Kidney (tissue), 14 donors: ENCODE data around the gene CTNNBL1. TPM values are rescaled to one million over a fixed set of nuclear protein-coding genes. Genes with fewer than 3 reads are reported as not detected.

Experiments used
- DNase-seq, 5 donors: peaks; one replicate each; pipeline ENCODE4 v3.0.0-alpha.2; 2013 to 2020
- FAIRE-seq: peaks from 2 replicates; lab custom pipeline; 2012; peaks lifted over from hg19 to GRCh38; lab: Jason Lieb, UNC
- H3K27ac ChIP-seq, 2 donors: one replicate each; pipeline ENCODE4 v1.7.0; 2013; ENCODE audit warnings: low read depth in 2 of 2, low read length in 2 of 2, inconsistent platforms in 1 of 2
- H3K27me3 ChIP-seq: one replicate; pipeline ENCODE4 v1.7.1; 2013; ENCODE audit warnings: low read length, inconsistent platforms; ENCODE audit not compliant: control insufficient read depth, insufficient read depth
- H3K36me3 ChIP-seq, 3 donors: one replicate each; pipeline versions ENCODE4 v1.7.0 to v1.7.1; 2013; ENCODE audit warnings: low read length in 3 of 3, control low read depth in 1 of 3, inconsistent platforms in 1 of 3; ENCODE audit not compliant: insufficient read depth in 3 of 3, control insufficient read depth in 2 of 3
- H3K4me1 ChIP-seq, 3 donors: one replicate each; pipeline versions ENCODE4 v1.7.0 to v1.7.1; 2013; ENCODE audit warnings: low read length in 3 of 3, inconsistent platforms in 1 of 3, low read depth in 1 of 3; ENCODE audit not compliant: control insufficient read depth in 2 of 3, insufficient read depth in 2 of 3
- H3K4me3 ChIP-seq, 3 donors: one replicate each; pipeline versions ENCODE4 v1.7.0 to v1.8.1; 2013; ENCODE audit warnings: low read length in 3 of 3, control low read depth in 1 of 3, inconsistent platforms in 1 of 3
- H3K9ac ChIP-seq, 3 donors: one replicate each; pipeline versions ENCODE4 v1.7.0 to v1.7.1; 2013; ENCODE audit warnings: low read length in 3 of 3, control low read depth in 1 of 3, inconsistent platforms in 1 of 3
- H3K9me3 ChIP-seq, 3 donors: one replicate each; pipeline versions ENCODE4 v1.7.0 to v1.7.1; 2013; ENCODE audit warnings: low read length in 3 of 3, control low read depth in 1 of 3, inconsistent platforms in 1 of 3; ENCODE audit not compliant: control insufficient read depth in 2 of 3, insufficient read depth in 1 of 3
- intact Hi-C: fragments of 100-400 bp; cut with DNase I; formaldehyde crosslinking; loops from one replicate; pipeline ENCODE4 v1.11.1; 2022
- polyA plus RNA-seq: library from polyadenylated mRNA; stranded (reverse); fragments of 350-450 nt; fragmentation: Illumina TruSeq; extraction: RNeasy Lipid Tissue Mini Kit (QIAGEN cat#74804); gene quantifications from one replicate; pipeline ENCODE4 v1.2.3, GENCODE V29; 2014; ENCODE audit warnings: low read depth, low replicate concordance; ENCODE audit not compliant: insufficient read depth
- total RNA-seq: library from RNA; stranded (reverse); fragmentation: NEBNext Ultra II Directional; extraction: Animal tissue kit (Norgen Biotek cat#: 25700); gene quantifications from one replicate; pipeline ENCODE4 v1.2.1, GENCODE V29; 2021
- TF ChIP-seq, protein P1 (sequence below): IDR thresholded peaks from 3 replicates; pipeline ENCODE4 v1.5.1; 2012; ENCODE audit warnings: mild to moderate bottlenecking, moderate library complexity, borderline replicate concordance; ENCODE audit not compliant: insufficient read depth; ENCODE audit errors: extremely low read depth
- donor health status: control.
- donor health status: control.
- donor health status: control.
- donor health status: control.
- donor health status: control.
- donor health status: DM: yes; HTN: yes; CAD: no.
- donor health status: Normal renal cell carcinoma (clear cell type).

Gene CTNNBL1
- total and polyA plus RNA-seq, 2 donors from 2014 or later, result 40.9 to 70.9 TPM

DNA sequence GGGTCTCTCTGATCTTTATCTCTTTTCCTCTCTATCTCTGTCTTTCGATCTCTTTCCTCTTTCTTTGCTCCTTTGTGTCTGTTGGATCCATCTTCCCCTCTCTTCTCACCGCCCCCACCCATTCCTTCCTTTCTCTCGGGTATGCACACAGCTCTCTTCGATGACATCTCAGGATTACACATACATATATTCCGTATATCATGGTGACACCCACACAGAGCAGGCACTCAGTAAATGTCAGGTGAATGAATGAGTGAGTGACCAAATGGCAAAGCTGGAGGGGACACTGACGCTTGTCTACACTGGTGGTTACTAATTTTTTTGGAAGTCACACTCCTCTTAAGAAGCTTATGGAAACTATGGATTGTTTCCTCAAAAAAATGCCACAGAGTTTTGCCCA lies 219.0 kb downstream of the CTNNBL1 start:
- H3K4me3 ChIP-seq, result no peak overlapping the region
- intact Hi-C loops, result no loop called here
- H3K4me1 ChIP-seq, result peaks cover 0 to 3% (median 0%) of the 10 kb centered on the region in 3 donors
- no peak overlapping the region for H3K9ac ChIP-seq
- no peak overlapping the region for H3K27ac ChIP-seq
- peaks cover 5% of the 10 kb centered on the region for H3K27me3 ChIP-seq
- TF ChIP-seq, protein P1, sequence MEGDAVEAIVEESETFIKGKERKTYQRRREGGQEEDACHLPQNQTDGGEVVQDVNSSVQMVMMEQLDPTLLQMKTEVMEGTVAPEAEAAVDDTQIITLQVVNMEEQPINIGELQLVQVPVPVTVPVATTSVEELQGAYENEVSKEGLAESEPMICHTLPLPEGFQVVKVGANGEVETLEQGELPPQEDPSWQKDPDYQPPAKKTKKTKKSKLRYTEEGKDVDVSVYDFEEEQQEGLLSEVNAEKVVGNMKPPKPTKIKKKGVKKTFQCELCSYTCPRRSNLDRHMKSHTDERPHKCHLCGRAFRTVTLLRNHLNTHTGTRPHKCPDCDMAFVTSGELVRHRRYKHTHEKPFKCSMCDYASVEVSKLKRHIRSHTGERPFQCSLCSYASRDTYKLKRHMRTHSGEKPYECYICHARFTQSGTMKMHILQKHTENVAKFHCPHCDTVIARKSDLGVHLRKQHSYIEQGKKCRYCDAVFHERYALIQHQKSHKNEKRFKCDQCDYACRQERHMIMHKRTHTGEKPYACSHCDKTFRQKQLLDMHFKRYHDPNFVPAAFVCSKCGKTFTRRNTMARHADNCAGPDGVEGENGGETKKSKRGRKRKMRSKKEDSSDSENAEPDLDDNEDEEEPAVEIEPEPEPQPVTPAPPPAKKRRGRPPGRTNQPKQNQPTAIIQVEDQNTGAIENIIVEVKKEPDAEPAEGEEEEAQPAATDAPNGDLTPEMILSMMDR, result no peak
- DNase-seq, result no peak
- FAIRE-seq, result no peak
- no peaks in the 10 kb centered on the region for H3K36me3 ChIP-seq
- no peaks in the 10 kb centered on the region for H3K9me3 ChIP-seq

DNA sequence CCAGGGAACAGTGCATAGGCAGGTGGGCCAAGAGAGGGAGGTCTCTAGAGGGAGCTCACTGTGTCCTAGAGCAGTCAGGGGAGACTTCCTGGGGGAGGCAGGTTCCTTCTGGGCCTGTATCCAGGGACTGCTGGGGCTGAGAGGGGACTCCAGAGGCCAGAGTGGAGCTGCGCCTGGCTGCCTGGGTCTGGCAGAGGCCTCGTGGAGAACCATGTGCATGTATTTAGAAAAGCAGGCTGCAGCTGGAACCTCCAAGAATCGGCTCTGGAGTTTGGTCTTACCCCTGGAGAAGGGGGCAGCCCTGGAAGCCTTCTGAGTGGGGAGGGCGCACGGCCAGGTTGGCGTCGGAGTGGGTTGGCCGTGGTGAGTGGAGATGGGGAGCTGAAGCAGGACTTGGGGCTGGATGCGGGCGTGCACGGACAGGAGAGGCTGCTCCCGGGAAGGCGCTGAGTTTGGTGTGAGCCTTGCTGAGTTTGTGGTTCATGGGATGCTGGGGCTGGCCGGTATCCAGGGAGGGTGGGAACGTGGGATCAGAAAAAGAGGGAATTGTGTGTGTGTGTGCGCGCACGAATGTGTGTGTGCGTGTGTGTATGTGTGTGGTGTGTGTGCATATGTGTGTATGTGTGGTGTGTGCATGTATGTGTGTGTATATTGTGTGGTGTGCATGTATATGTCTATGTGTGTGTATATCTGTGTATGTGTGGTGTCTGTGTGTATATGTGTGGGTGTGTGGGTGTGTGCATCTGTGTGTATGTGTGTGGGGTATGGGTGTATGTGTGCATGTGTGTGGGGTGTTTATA lies 219.9 kb downstream of the CTNNBL1 start:
- Histone ChIP-seq H3K9me3 (no peaks in the 10 kb centered on the region), H3K27ac (no peak overlapping the region), H3K4me1 (peaks cover 0 to 3% (median 0%) of the 10 kb centered on the region in 3 donors), H3K36me3 (no peaks in the 10 kb centered on the region), H3K9ac (no peak overlapping the region), H3K27me3 (peaks cover 5% of the 10 kb centered on the region), H3K4me3 (no peak overlapping the region)
- no peak for FAIRE-seq
- TF ChIP-seq, protein P1, result no peak
- DNase-seq, result no peak
- intact Hi-C loops, result no loop called here

DNA sequence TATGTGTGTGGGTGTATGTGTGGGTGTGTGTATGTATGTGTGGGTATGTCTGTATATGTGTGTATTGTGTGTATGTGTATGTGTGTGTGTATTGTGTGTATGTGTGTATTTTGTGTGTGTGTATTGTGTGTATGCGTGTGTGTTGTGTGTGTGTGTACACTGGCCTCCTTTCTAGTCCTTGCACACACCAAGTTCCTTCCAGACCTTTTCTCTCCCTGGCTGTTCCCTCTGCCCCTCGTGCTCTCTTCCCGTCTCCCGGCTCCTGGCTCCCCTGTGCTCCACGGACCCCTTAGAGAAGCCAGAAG lies 220.5 kb downstream of the CTNNBL1 start:
- Histone ChIP-seq H3K36me3 (no peaks in the 10 kb centered on the region), H3K27me3 (peaks cover 5% of the 10 kb centered on the region), H3K4me1 (peaks cover 0 to 3% (median 0%) of the 10 kb centered on the region in 3 donors), H3K4me3 (no peak overlapping the region), H3K27ac (no peak overlapping the region), H3K9ac (no peak overlapping the region), H3K9me3 (no peaks in the 10 kb centered on the region)
- TF ChIP-seq, protein P1, result no peak
- DNase-seq (no peak), FAIRE-seq (no peak)
- intact Hi-C loops, result no loop called here
